Measurements from ENCODE around the gene GH2. TPM values are rescaled to one million over a fixed set of nuclear protein-coding genes. Genes with fewer than 3 reads are reported as not detected.

Gene GH2
- total and polyA plus RNA-seq, 10 donors: not detected

- Histone ChIP-seq H3K9me3 (no peaks in the 10 kb centered on the region), H3K36me3 (peaks cover 7 to 89% (median 75%) of the 10 kb centered on the region in 6 donors), H3K4me3 (no peak overlapping the region), H3K27ac (peak overlapping the region; percentile 19 to 66 (median 39)), H3K27me3 (replicated peaks in 1 of 7) (no peaks in the 10 kb centered on the region), H3K4me1 (peaks cover 22 to 97% (median 57%) of the 10 kb centered on the region in 6 donors)
- intact Hi-C loops (cut with DNase I; ENCODE audit: low total_unique reads): no loop called here
- WGBS, 5 donors: 28 to 38% (median 33%) methylated on average over 13 of the region's 13 CpGs
- peak; percentile 83 for DNase-seq
- TF ChIP-seq CTCF (IDR thresholded peaks at IDR 0.05 in 8 of 11, conservative IDR thresholded peaks at IDR 0.05 in 3 of 11) (peak in 10 of 11 experiments; percentile 8 to 73 (median 48)), POLR2AphosphoS5 (IDR thresholded peaks at IDR 0.05) (no peak)
Observed at GRCh38 chr17:63834431-63835166, 47.1 kb downstream of the GH2 start.

- Histone ChIP-seq H3K27ac (peak overlapping the region in 3 of 8 donors; percentile 42 to 72 (median 59)), H3K4me1 (peaks cover 22 to 97% (median 57%) of the 10 kb centered on the region in 6 donors), H3K27me3 (replicated peaks in 1 of 7) (no peaks in the 10 kb centered on the region), H3K9me3 (no peaks in the 10 kb centered on the region), H3K36me3 (peaks cover 7 to 96% (median 81%) of the 10 kb centered on the region in 6 donors), H3K4me3 (no peak overlapping the region)
- DNase-seq: no peak
- intact Hi-C loops (cut with DNase I; ENCODE audit: low total_unique reads): no loop called here
- 89 to 94% (median 92%) methylated on average over 15 of the region's 15 CpGs for WGBS, 5 donors
- TF ChIP-seq CTCF (IDR thresholded peaks at IDR 0.05 in 8 of 11, conservative IDR thresholded peaks at IDR 0.05 in 3 of 11) (no peak), POLR2AphosphoS5 (IDR thresholded peaks at IDR 0.05) (peak; percentile 2 to 58 (median 18)), POLR2A (IDR thresholded peaks at IDR 0.05) (no peak)
Observed at GRCh38 chr17:63833741-63834373, 47.9 kb downstream of the GH2 start.

- intact Hi-C loops (cut with DNase I; ENCODE audit: low total_unique reads): no loop called here
Observed at GRCh38 chr17:63833026-63833740, 48.6 kb downstream of the GH2 start.

More at GRCh38 chr17:63833026-63833740, 48.6 kb downstream of the GH2 start:
- peaks cover 22 to 97% (median 57%) of the 10 kb centered on the region in 6 donors for H3K4me1 ChIP-seq
- H3K27ac ChIP-seq: peak overlapping the region in 1 of 8 donors; percentile 72
- no peaks in the 10 kb centered on the region for H3K27me3 ChIP-seq (replicated peaks in 1 of 7)
- H3K9me3 ChIP-seq: no peaks in the 10 kb centered on the region
- TF ChIP-seq CTCF (IDR thresholded peaks at IDR 0.05 in 8 of 11, conservative IDR thresholded peaks at IDR 0.05 in 3 of 11) (no peak), POLR2AphosphoS5 (IDR thresholded peaks at IDR 0.05) (peak in 2 of 3 donors; percentile 28 to 44)
- H3K36me3 ChIP-seq: peaks cover 7 to 97% (median 81%) of the 10 kb centered on the region in 6 donors
- WGBS, 5 donors: 84 to 89% (median 86%) methylated on average over 14 of the region's 14 CpGs
- no peak overlapping the region for H3K4me3 ChIP-seq
- DNase-seq: no peak

Measured in spleen (tissue), 11 donors.